Activated T-cell treated with anti-CD3 and anti-CD28 coated beads for 24 hours (primary cell): ENCODE measurements around the gene FCHO1.

ENCODE experiments used
- DNase-seq: peaks from one replicate; pipeline ENCODE4 v3.0.0-alpha.2; 2020; ENCODE audit warnings: low read depth

Gene FCHO1, protein sequence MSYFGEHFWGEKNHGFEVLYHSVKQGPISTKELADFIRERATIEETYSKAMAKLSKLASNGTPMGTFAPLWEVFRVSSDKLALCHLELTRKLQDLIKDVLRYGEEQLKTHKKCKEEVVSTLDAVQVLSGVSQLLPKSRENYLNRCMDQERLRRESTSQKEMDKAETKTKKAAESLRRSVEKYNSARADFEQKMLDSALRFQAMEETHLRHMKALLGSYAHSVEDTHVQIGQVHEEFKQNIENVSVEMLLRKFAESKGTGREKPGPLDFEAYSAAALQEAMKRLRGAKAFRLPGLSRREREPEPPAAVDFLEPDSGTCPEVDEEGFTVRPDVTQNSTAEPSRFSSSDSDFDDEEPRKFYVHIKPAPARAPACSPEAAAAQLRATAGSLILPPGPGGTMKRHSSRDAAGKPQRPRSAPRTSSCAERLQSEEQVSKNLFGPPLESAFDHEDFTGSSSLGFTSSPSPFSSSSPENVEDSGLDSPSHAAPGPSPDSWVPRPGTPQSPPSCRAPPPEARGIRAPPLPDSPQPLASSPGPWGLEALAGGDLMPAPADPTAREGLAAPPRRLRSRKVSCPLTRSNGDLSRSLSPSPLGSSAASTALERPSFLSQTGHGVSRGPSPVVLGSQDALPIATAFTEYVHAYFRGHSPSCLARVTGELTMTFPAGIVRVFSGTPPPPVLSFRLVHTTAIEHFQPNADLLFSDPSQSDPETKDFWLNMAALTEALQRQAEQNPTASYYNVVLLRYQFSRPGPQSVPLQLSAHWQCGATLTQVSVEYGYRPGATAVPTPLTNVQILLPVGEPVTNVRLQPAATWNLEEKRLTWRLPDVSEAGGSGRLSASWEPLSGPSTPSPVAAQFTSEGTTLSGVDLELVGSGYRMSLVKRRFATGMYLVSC

GRCh38 chr19:17751103-17751911, at the start of gene FCHO1:
FCHO1 (plus strand) TSS chr19:17751477; CDS start chr19:17755165, 3,688 bp downstream.
- DNase-seq = peak; percentile 81

- peak; percentile 55 for DNase-seq
Measured at GRCh38 chr19:17703824-17704463, 47.3 kb upstream of the FCHO1 start.

- DNase-seq = no peak
Measured at GRCh38 chr19:17706750-17707181, 44.5 kb upstream of the FCHO1 start.

GRCh38 chr19:17711851-17712250, 39.4 kb upstream of the FCHO1 start:
- no peak for DNase-seq

GRCh38 chr19:17716309-17716929, 34.9 kb upstream of the FCHO1 start:
- DNase-seq = no peak

DNA sequence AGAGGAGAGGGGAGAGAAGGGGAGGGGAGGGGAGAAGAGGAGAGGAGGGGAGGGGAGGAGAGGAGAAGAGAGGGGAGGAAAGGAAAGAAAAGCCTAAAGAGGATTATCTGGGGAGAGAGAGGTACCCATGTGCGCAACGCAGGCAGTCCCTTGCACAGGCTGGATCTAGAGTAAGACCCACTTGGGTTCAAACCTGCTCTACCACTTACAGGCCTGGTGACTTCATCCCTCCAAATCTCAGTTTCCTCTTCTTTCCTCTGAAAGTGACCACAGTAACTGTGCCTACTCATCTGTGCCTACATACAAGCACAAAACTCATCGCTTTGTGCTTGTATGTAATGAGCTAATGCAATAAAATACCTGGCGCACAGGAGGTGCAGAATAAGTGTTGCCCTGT, 32.7 kb upstream of the FCHO1 start:
- no peak for DNase-seq

DNA sequence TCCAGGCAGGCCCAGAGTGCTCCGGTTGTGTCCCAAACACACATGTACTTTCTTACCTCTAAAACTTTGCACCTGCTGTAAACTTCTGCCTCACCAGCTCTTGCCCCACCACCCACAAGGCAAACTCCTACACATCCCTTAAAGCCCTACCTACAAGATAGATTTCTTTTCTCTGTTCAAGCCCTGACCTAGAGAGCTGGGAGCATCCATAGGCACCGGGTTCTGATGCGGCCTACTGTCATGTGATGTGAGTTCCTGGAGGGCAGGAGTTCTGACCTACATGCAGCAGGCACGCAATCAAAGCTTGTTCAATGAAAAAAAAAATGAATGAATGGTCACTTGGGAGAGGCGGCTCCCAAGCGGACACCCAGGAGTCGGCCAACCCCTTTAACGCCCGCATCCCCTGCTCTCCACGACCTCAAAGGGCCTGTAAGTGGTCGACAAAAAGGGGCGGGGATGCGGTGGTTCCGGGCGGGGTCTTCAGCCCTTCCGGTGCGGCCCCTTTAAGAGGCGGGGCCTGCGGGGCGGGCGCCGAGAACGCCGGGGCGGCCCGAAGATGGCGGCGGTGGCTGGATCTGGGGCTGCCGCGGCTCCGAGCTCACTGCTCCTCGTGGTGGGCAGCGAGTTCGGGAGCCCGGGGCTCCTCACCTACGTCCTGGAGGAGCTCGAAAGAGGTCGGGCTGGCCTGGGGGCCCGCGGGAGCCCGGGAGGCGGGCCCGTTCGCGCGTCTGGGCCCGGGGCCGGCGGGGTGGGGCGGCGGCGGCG, 32.1 kb upstream of the FCHO1 start, which contains the start of gene MAP1S:
Gene MAP1S, plus strand, starts transcription at position 534 of the 765 bp plus-strand sequence. Its CDS starts 23 bp downstream, at position 557.
- peak; percentile 59 for DNase-seq

DNA sequence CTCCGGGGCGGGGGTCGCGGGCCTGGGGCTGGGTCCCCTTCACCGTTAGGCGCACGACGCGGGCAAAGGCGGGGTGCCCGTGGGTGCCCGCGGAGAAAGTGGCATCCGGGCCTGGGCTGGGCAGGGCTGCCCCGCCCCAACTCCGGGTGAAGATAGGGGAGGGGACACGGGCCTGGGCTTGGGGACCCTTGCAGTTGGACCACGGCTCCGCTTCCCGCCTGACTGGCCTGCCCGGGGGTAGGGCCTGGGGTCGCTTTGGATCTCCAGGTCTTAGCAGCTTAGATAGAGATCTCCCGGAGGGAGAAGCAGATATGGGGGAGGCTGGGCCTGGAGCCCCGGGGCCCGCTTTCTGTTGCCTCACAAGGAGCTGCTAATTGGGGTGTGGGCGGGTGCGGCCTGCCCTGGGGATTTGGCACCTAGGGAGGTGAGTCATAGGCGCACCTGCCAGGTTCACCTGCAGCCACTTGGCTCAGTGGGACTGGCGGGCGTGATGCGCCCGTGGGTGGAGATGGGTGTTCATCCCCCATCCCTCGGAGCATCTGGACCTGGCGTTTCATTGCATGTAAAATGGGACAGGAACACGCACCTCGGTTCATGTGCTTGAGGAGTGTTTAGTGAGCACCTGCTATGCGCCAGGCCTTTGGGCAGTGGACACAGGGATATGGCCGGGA, 31.4 kb upstream of the FCHO1 start:
- peak; percentile 26 for DNase-seq

DNA sequence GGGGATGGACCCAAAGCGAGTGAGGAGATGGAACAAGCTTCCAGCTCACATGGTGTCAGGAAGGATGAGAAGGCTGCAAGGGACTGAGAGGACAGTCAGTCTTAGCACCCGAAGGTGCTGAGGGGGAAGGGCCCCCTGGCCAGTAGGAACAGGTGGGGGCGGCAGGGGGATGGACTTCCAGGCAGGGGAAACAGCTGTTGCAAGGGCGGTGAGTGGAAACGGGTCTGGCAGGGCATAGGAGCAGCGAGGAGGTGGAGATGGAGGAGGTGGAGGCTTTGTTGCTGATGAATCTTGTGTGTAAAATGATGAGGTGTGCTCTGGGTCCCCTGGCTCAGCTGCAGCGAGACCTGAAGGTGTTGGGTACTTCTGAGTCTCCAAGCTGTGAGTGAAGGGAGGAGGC, 30.8 kb upstream of the FCHO1 start:
- DNase-seq = no peak

- DNase-seq = no peak
Measured at GRCh38 chr19:17721111-17721628, 30.1 kb upstream of the FCHO1 start.

- DNase-seq = no peak
Measured at GRCh38 chr19:17721821-17722220, 29.5 kb upstream of the FCHO1 start.

- no peak for DNase-seq
Measured at GRCh38 chr19:17722655-17723240, 28.5 kb upstream of the FCHO1 start.

GRCh38 chr19:17724655-17725054, 26.6 kb upstream of the FCHO1 start:
- no peak for DNase-seq

DNA sequence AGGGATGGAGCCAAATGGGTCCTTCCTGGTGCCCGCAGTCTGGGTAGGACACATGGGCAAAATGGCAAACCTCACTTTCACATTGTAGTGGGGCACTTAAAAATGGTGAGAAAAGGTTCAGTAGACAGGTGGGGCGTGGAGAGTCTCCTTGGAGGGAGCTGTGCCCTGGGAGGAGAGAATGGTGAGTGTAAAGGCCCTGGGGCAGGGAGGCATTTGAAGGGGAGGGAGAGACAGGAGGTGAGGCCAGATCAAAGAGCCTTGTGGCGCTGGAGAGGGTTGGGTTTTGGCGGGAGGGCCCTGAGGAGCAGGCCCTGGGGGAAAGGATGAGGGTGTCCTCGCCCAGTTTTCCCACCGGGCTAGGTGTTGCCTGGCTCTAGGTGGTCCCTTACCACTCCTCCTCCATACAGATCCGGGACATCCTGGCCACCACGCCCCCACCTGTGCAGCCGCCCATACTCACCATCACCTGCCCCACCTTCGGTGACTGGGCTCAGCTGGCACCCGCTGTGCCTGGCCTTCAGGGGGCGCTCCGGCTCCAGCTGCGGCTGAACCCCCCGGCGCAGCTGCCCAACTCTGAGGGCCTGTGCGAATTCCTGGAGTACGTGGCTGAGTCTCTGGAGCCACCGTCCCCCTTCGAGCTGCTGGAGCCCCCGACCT, 25.7 kb upstream of the FCHO1 start:
- no peak for DNase-seq

DNA sequence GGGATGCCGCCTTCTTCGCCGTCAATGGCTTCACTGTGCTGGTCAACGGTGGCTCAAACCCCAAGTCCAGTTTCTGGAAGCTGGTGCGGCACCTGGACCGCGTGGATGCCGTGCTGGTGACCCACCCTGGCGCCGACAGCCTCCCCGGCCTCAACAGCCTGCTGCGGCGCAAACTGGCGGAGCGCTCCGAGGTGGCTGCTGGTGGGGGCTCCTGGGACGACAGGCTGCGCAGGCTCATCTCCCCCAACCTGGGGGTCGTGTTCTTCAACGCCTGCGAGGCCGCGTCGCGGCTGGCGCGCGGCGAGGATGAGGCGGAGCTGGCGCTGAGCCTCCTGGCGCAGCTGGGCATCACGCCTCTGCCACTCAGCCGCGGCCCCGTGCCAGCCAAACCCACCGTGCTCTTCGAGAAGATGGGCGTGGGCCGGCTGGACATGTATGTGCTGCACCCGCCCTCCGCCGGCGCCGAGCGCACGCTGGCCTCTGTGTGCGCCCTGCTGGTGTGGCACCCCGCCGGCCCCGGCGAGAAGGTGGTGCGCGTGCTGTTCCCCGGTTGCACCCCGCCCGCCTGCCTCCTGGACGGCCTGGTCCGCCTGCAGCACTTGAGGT, 25.0 kb upstream of the FCHO1 start:
- no peak for DNase-seq

DNA sequence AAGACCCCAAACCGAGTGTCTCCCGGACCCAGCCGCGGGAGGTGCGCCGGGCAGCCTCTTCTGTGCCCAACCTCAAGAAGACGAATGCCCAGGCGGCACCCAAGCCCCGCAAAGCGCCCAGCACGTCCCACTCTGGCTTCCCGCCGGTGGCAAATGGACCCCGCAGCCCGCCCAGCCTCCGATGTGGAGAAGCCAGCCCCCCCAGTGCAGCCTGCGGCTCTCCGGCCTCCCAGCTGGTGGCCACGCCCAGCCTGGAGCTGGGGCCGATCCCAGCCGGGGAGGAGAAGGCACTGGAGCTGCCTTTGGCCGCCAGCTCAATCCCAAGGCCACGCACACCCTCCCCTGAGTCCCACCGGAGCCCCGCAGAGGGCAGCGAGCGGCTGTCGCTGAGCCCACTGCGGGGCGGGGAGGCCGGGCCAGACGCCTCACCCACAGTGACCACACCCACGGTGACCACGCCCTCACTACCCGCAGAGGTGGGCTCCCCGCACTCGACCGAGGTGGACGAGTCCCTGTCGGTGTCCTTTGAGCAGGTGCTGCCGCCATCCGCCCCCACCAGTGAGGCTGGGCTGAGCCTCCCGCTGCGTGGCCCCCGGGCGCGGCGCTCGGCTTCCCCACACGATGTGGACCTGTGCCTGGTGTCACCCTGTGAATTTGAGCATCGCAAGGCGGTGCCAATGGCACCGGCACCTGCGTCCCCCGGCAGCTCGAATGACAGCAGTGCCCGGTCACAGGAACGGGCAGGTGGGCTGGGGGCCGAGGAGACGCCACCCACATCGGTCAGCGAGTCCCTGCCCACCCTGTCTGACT, 24.1 kb upstream of the FCHO1 start:
- DNase-seq = no peak

GRCh38 chr19:17727843-17728242, 23.4 kb upstream of the FCHO1 start:
- no peak for DNase-seq
